Epithelial cell of esophagus (primary cell): ENCODE measurements around the gene RNF17.

ENCODE experiments used
- DNase-seq: peaks from one replicate; pipeline ENCODE4 v3.0.0; 2010; ENCODE audit warnings: low read depth
- H3K4me3 ChIP-seq: 2 replicates; pipeline ENCODE4 v1.5.1; 2011; ENCODE audit warnings: mild to moderate bottlenecking, low read length, control low read depth
- CTCF ChIP-seq: IDR thresholded peaks from 2 replicates; pipeline ENCODE4 v1.5.1; 2011; ENCODE audit warnings: low read depth, mild to moderate bottlenecking, low read length, control low read depth, inconsistent platforms; ENCODE audit not compliant: insufficient read depth; ENCODE audit errors: missing control alignments

The RNF17 gene

GRCh38 chr13:24888291-24888931 lies 124.4 kb downstream of the RNF17 start:
- no peak overlapping the region for H3K4me3 ChIP-seq
- no peak for DNase-seq
- TF ChIP-seq CTCF = no peak

GRCh38 chr13:24890256-24890655 lies 126.3 kb downstream of the RNF17 start:
- H3K4me3 ChIP-seq = no peak overlapping the region
- TF ChIP-seq CTCF = no peak
- no peak for DNase-seq

DNA sequence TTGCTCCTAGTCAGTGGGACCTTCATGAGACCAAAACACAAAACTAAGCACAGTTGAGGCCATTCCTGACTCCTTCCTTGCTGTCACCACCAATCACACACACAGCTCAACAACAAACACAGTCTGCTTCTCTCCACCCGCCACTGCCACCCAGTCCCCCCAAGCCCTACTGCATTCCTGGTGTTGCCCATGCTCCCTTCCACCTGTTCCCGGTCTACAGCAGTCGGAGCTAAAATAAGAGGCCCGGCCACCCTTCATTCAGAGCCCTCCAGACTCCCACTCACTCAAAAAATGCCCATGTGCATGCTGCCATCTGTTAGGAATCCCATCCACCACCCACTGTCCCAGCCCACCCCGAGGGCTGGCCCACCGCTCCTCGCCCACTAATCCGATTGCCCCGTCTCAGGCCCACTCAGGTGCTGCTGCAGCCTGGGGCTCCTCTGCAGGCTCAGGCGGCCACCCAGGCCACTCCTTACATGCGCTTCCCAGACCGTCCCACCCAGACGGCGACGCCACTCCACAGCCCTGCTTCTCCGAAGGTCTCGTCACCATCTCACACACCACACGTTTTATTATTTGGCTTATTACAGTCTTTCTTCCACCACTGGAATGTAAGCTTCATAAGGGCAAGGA lies 127.6 kb downstream of the RNF17 start:
- no peak for TF ChIP-seq CTCF
- no peak for DNase-seq
- no peak overlapping the region for H3K4me3 ChIP-seq

DNA sequence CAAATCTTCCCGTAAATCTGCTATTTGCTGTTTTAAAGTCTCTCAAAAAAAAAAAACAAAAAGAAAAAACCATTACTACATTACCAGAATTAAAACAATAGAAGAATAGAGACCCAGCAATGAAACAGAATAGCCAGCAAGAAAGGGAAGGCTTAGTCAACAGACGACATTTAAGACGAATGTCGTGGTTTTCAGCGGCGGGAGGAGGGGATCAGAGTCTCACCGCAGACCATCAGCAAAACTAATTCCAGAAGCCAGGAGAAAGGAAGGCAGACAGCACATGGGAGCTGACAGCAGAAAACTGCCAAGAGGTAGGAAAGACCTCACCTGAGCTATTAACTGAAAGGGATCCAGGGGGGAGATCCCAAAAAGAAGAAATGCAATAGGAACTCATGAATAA lies 128.9 kb downstream of the RNF17 start:
- no peak for DNase-seq
- TF ChIP-seq CTCF = no peak
- no peak overlapping the region for H3K4me3 ChIP-seq

DNA sequence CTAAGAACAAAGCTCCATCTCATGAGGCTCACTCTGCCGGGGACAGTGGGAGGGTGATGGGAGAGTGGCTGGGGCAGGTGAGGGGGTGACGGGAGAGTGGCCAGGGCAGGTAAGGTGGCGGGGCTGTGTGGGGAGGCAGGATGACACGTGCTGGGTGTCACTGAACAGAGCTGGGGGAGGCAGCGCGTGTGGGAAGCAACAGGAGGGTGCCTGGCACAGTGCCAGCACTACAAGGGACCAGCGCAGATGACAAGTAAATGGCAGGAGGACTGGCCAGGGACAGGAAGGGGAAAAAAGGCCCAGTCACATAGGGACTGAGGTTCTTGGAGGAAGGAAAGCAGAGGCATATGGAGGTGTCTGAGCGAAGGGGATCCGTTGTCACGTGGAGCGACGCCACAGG lies 129.9 kb downstream of the RNF17 start:
- no peak for TF ChIP-seq CTCF

GRCh38 chr13:24894277-24894971 lies 130.5 kb downstream of the RNF17 start:
- DNase-seq = no peak

More for the DNA sequence above, 129.9 kb downstream of the RNF17 start:
- no peak for DNase-seq
- H3K4me3 ChIP-seq = no peak overlapping the region

More at GRCh38 chr13:24894277-24894971, 130.5 kb downstream of the RNF17 start:
- TF ChIP-seq CTCF = no peak
- no peak overlapping the region for H3K4me3 ChIP-seq
